ENCODE results near the gene HYAL3. TPM values are rescaled to one million over a fixed set of nuclear protein-coding genes. Genes with fewer than 3 reads are reported as not detected.

Gene HYAL3
- total RNA-seq, 4 donors from 2014 or later = 3.0 to 6.6 (median 4.2) TPM

DNA sequence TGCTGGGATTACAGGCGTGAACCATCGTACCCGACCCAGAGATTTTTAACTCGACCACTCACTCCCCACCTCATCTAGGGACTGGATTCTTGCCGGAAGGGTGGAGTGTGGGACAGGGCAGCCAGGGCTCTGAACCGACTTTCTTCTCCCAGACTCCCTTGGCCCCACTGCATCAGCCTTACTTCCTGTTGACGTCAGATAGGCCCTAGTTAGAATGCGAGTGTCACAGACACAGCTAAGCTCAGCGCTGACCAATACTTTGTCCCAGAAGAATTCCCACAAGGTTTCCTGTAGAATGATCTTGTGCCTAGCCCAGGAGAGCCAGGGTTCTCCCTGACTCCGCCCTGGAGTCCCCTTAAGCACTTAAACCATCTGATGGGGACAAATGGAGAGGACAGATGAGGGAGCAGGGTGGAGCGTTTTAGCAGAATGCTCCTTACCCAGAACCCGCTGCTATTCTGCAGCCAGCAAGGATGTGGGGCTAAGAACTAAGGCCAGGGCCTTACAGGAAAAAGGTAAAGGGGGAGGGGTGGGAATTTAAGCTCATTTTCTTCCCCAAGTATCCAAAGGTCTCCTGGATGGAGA is 34.6 kb upstream of the HYAL3 start:
- H3K4me1 ChIP-seq = peaks cover 0 to 50% (median 13%) of the 10 kb centered on the region in 4 donors
- peaks cover 0 to 31% (median 0%) of the 10 kb centered on the region in 3 donors for H3K36me3 ChIP-seq
- no peaks in the 10 kb centered on the region for H3K27me3 ChIP-seq
- H3K4me3 ChIP-seq = no peak overlapping the region
- no peak for DNase-seq
- H3K9me3 ChIP-seq = no peaks in the 10 kb centered on the region
- TF ChIP-seq, protein P1, sequence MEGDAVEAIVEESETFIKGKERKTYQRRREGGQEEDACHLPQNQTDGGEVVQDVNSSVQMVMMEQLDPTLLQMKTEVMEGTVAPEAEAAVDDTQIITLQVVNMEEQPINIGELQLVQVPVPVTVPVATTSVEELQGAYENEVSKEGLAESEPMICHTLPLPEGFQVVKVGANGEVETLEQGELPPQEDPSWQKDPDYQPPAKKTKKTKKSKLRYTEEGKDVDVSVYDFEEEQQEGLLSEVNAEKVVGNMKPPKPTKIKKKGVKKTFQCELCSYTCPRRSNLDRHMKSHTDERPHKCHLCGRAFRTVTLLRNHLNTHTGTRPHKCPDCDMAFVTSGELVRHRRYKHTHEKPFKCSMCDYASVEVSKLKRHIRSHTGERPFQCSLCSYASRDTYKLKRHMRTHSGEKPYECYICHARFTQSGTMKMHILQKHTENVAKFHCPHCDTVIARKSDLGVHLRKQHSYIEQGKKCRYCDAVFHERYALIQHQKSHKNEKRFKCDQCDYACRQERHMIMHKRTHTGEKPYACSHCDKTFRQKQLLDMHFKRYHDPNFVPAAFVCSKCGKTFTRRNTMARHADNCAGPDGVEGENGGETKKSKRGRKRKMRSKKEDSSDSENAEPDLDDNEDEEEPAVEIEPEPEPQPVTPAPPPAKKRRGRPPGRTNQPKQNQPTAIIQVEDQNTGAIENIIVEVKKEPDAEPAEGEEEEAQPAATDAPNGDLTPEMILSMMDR (IDR thresholded peaks at IDR 0.05) = no peak
- no peak for TF ChIP-seq POLR2A (IDR thresholded peaks at IDR 0.05)
- H3K27ac ChIP-seq = peak overlapping the region; percentile 38 to 99 (median 67)

DNA sequence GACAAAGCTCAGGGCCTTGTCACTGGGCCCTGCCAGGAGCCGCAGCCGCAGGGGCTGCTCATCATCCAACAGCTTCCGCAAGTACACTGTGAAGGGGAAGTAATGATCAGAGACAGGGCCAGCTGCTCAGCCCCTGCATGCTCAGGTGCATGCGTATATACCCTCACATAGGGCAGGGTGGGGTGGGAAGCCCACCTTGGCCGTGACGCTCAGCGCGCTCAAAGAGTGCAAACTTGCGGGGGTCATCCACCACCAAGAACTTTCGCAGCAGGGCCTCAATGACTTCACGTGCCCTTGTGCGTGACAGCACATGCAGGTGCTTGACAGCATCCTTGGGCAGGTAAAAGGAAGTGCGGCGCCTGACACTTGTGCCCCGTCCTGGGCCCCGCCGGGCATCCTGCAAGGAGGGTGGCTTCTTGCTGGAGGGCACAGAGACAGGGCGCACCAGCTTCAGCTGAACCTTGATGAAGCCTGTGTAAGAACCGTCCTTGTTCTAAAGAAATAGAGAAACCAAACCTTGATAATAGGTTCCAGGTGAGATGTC is 32.2 kb upstream of the HYAL3 start:
- no peak for TF ChIP-seq POLR2A (IDR thresholded peaks at IDR 0.05)
- TF ChIP-seq, protein P1 (IDR thresholded peaks at IDR 0.05) = no peak
- no peaks in the 10 kb centered on the region for H3K27me3 ChIP-seq
- no peaks in the 10 kb centered on the region for H3K9me3 ChIP-seq
- peaks cover 0 to 31% (median 0%) of the 10 kb centered on the region in 3 donors for H3K36me3 ChIP-seq
- no peak overlapping the region for H3K27ac ChIP-seq
- DNase-seq = no peak
- peaks cover 0 to 52% (median 25%) of the 10 kb centered on the region in 4 donors for H3K4me1 ChIP-seq
- no peak overlapping the region for H3K4me3 ChIP-seq

DNA sequence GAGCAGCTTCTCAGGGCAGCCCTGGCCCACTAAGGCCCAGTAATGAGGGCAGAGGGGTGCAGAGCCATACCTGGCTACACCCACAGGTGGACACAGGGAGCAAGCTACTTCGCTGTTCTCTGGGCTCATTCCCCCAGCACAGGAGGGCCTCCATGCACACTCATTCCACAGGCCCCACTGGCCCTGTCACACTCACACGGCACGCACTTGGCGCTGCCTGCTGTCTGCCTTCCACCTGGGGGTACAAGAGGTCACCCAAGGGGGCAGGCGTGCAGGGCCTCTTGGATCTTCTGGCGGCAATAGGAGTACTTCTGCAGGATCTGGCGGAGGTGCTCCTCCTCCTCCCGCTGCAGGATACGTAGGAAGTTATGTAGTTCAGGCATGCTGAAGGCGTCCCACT is 31.1 kb upstream of the HYAL3 start:
- Histone ChIP-seq H3K4me3 (no peak overlapping the region), H3K27ac (peak overlapping the region in 1 of 4 donors; percentile 8), H3K9me3 (no peaks in the 10 kb centered on the region), H3K4me1 (peaks cover 0 to 41% (median 18%) of the 10 kb centered on the region in 4 donors), H3K36me3 (peaks cover 0 to 39% (median 0%) of the 10 kb centered on the region in 3 donors), H3K27me3 (no peaks in the 10 kb centered on the region)
- TF ChIP-seq, protein P1 (IDR thresholded peaks at IDR 0.05) = no peak
- TF ChIP-seq POLR2A (IDR thresholded peaks at IDR 0.05) = no peak
- no peak for DNase-seq

DNA sequence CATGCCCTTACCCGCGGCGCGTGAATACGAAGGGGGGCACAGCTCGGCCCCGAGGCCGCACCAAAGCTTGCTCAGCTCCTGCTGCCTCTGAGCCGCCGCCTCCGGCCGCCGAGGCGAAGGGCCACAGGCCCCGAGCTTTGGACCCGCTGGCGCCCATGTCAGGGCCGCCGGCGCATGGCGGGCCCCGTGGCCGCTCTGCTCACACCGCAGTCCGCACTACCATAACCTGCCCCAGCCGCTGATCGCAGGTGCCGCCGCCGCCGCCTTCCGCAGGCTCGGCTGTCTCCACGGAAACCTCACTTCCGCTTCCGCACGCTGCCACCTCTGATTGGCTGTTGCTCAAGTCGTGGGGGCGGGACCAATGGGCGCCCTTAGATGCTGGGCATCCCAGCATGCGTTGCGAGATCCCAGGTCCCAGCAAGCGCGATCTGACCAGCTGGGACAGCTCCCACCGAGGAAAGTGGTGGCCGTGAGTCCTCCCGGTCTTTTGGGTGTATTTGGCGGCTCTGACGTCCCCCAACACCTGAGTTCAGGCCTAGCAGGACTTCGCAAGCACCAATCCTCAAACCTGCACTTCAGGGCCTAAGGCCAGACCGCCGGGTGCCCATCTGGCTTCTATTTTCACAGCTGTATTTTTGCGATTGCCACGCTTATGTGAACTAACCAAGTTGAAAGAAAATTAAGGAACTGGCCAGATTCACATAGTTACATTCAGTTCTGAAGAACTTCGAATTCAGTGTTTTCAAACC is 28.9 kb upstream of the HYAL3 start, which contains the start of gene TUSC2:
TUSC2 (minus strand) TSS at position 281 of the 749 bp plus-strand sequence; CDS start at position 157, 124 bp downstream.
- peak; percentile 98 to 99 (median 99) for DNase-seq
- TF ChIP-seq, protein P1 (IDR thresholded peaks at IDR 0.05) = no peak
- peak; percentile 69 to 81 for TF ChIP-seq POLR2A (IDR thresholded peaks at IDR 0.05)
- Histone ChIP-seq H3K36me3 (peaks cover 0 to 42% (median 0%) of the 10 kb centered on the region in 3 donors), H3K9me3 (no peaks in the 10 kb centered on the region), H3K4me3 (peak within 1 kb of the TSS; percentile 69 to 99 (median 87)), H3K27ac (peak within 1 kb of the TSS; percentile 74 to 93 (median 81)), H3K4me1 (peaks cover 0 to 29% (median 13%) of the 10 kb centered on the region in 4 donors), H3K27me3 (no peaks in the 10 kb centered on the region)

DNA sequence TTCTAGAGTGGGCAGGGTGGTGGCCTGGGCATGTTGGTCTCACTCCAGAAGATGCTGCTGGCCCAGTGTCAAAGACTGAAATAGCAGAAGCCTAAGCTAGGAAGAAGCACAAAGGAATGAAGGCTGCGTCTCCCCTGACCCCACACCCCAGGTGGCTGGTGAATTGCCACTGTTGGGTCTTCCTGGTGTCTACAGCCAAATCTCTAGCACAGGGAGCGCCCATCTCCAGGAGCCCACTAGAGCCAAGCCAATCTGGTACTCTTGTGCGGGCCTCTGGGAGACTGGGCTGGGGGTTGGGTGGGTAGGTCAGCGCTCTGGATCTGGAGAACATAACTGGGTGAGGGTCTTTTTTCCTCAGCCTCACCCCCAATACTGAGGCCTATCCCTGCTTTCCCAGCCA is 27.9 kb upstream of the HYAL3 start:
- Histone ChIP-seq H3K27ac (peak overlapping the region in 2 of 4 donors; percentile 74 to 93), H3K4me1 (peaks cover 4 to 33% (median 14%) of the 10 kb centered on the region in 4 donors), H3K4me3 (peak overlapping the region; percentile 69 to 99 (median 87))

More for the DNA sequence above, 27.9 kb upstream of the HYAL3 start:
- H3K9me3 ChIP-seq = no peaks in the 10 kb centered on the region
- DNase-seq = no peak
- TF ChIP-seq, protein P1 (IDR thresholded peaks at IDR 0.05) = no peak
- TF ChIP-seq POLR2A (IDR thresholded peaks at IDR 0.05) = no peak
- peaks cover 0 to 40% (median 0%) of the 10 kb centered on the region in 3 donors for H3K36me3 ChIP-seq
- H3K27me3 ChIP-seq = no peaks in the 10 kb centered on the region

Measured in Peyer's patch (tissue), 4 donors.